Measurements from ENCODE around the gene ATG4B. TPM values are rescaled to one million over a fixed set of nuclear protein-coding genes. Genes with fewer than 3 reads are reported as not detected.

Gene ATG4B
- total and polyA plus RNA-seq, 2 of the 4 experiments (the other 2 are of a cell fraction): 113 to 146 TPM

- Histone ChIP-seq H3K36me3 (ENCODE audit: control insufficient read depth, insufficient read depth, low read length) (peaks cover 27% of the 10 kb centered on the region), H2BK20ac (ENCODE audit: low read depth, low read length) (no peak overlapping the region), H2AK9ac (replicated peaks; ENCODE audit: low read depth, low read length, poor library complexity) (peak overlapping the region; percentile 88), H3K9me3 (ENCODE audit: control insufficient read depth, insufficient read depth, low read length) (no peaks in the 10 kb centered on the region), H4K5ac (ENCODE audit: low read depth, low read length) (no peak overlapping the region), H3K9me1 (ENCODE audit: insufficient read depth, low read length) (peaks cover 12% of the 10 kb centered on the region), H3K56ac (ENCODE audit: extremely low read depth, insufficient read depth, low read length) (peak overlapping the region; percentile 46; the same call in 1 of the 2 replicates), H3K9ac (ENCODE audit: low read depth, low read length) (peak overlapping the region; percentile 80), H3K79me1 (ENCODE audit: low read depth in 1 of 2, low read length in 2 of 2) (peaks cover 36 to 80% of the 10 kb centered on the region in 2 experiments), H2BK5ac (ENCODE audit: low read depth, low read length, poor library complexity, severe bottlenecking) (peak overlapping the region; percentile 72), H4K91ac (ENCODE audit: insufficient read depth, low read depth, low read length) (no peak overlapping the region), H2BK15ac (ENCODE audit: low read depth, low read length) (no peak overlapping the region), H3K4ac (ENCODE audit: low read depth, low read length) (peak overlapping the region; percentile 11), H3K4me2 (ENCODE audit: low read depth, low read length) (peak overlapping the region; percentile 79), H4K20me1 (ENCODE audit: insufficient read depth, low read length) (peaks cover 54% of the 10 kb centered on the region), H3K18ac (ENCODE audit: low read depth, low read length) (no peak overlapping the region), H3K4me3 (ENCODE audit: insufficient read depth, low read depth, low read length) (peak overlapping the region; percentile 100), H3K4me1 (ENCODE audit: control insufficient read depth, insufficient read depth, low read length) (peaks cover 3% of the 10 kb centered on the region; the same call in 1 of the 2 replicates), H2BK120ac (ENCODE audit: low read depth, low read length) (no peak overlapping the region), H3K27me3 (ENCODE audit: control insufficient read depth, insufficient read depth, low read length) (no peaks in the 10 kb centered on the region), H3K23ac (ENCODE audit: low read depth, low read length) (peak overlapping the region; percentile 76), H3K14ac (replicated peaks; ENCODE audit: low read depth, low read length) (peak overlapping the region; percentile 33), H2AK5ac (ENCODE audit: low read depth, low read length) (no peak overlapping the region), H2AFZ (replicated peaks; ENCODE audit: low read length, poor library complexity) (peak overlapping the region; percentile 93), H3K27ac (ENCODE audit: insufficient read depth, low read length) (peak overlapping the region; percentile 92), H4K8ac (ENCODE audit: low read depth in 2 of 2, low read length in 2 of 2) (peak overlapping the region in 1 of 2 experiments; percentile 62; a peak in 2 of 4 replicates)
- no peak for TF ChIP-seq CHD1 (IDR thresholded peaks at IDR 0.05; ENCODE audit: low read depth, low read length)
- TF ChIP-seq MXI1 (IDR thresholded peaks at IDR 0.05; ENCODE audit: borderline replicate concordance, low read depth, low read length): peak; percentile 74; the same call in 1 of the 2 replicates
- no peak for TF ChIP-seq RAD21 (IDR thresholded peaks at IDR 0.05; ENCODE audit: low read length)
- TF ChIP-seq USF2 (IDR thresholded peaks at IDR 0.05; ENCODE audit: low read depth, low read length): peak; percentile 7; the same call in 1 of the 2 replicates
- TF ChIP-seq MAZ (IDR thresholded peaks at IDR 0.05; ENCODE audit: borderline replicate concordance, low read depth, low read length): no peak
- DNase-seq (peak; percentile 20), ATAC-seq (ENCODE audit: low read depth) (peak; percentile 44)
- intact Hi-C loops (cut with micrococcal nuclease) (loop anchor here (5.0 kb wide), 2 partner anchors 129 to 279 kb away; partner anchors contain the start of genes FARP2 and STK25), dilution Hi-C loops (cut with HindIII; ENCODE audit: low sequenced_read_pairs, unreplicated experiment) (no loop called here), in situ Hi-C loops (cut with MboI; ENCODE audit: low sequenced_read_pairs) (no loop called here)
- no TSS peak for BruUV-seq (replicated peaks)
- ChIA-PET POLR2A (ENCODE audit: unreplicated experiment) (no interaction called here), CTCF (no interaction called here)
- WGBS, 2 experiments (ENCODE audit: extremely low coverage in 2 of 2, insufficient read length in 1 of 2): 0% methylated on average over 72 of the region's 97 CpGs; no CpG with 5 or more reads in 1 of the 2 experiments
Measured at GRCh38 chr2:241636182-241637017, 1.1 kb upstream of the ATG4B start.
